Panc1 (cell line): ENCODE measurements around the gene RASA3.

Source experiments
- CTCF ChIP-seq: fragments of 450-650 bp; IDR thresholded peaks from 2 replicates; pipeline ENCODE4 v1.5.1; 2017; ENCODE audit warnings: mild to moderate bottlenecking
- POLR2AphosphoS5 ChIP-seq: IDR thresholded peaks from 2 replicates; pipeline ENCODE4 v1.6.1; 2012; ENCODE audit warnings: mild to moderate bottlenecking, low read depth, low read length, moderate library complexity
- REST ChIP-seq, 2 experiments: IDR thresholded peaks; 2 replicates each; pipeline ENCODE4 v1.6.1; 2011 to 2012; ENCODE audit warnings: low read depth in 2 of 2, control low read depth in 1 of 2, low read length in 1 of 2, mild to moderate bottlenecking in 1 of 2, moderate library complexity in 1 of 2; ENCODE audit not compliant: insufficient read depth in 1 of 2
- SIN3A ChIP-seq: IDR thresholded peaks from 2 replicates; pipeline ENCODE4 v1.6.1; 2012; ENCODE audit warnings: low read depth, mild to moderate bottlenecking, low read length, moderate library complexity, borderline replicate concordance; ENCODE audit not compliant: insufficient read depth
- TCF7L2 ChIP-seq: IDR thresholded peaks from 2 replicates; pipeline ENCODE4 v1.6.1; 2011; ENCODE audit warnings: mild to moderate bottlenecking, low read depth, low read length, inconsistent platforms

GRCh38 chr13:113945857-113946408, 186.5 kb downstream of the RASA3 start:
- TF ChIP-seq REST (IDR thresholded peaks at IDR 0.05; ENCODE audit: insufficient read depth in 1 of 2, low read depth in 2 of 2, low read length in 1 of 2) (no peak), CTCF (no peak), POLR2AphosphoS5 (no peak), SIN3A (no peak), TCF7L2 (no peak)
